Liver (tissue), 3 donors: ENCODE results near the gene IFNA10.
"Not testable (repeated sequence)": the region's sequence is repeated elsewhere in the genome, so short reads cannot be mapped to it uniquely, and the experiment has no call there.

Experiments
- TAF1 ChIP-seq: conservative IDR thresholded peaks from 2 replicates; pipeline ENCODE4 v1.6.1; 2016; ENCODE audit warnings: antibody characterized with exemption, mild to moderate bottlenecking
- TF ChIP-seq, protein P1 (sequence below): fragments of 150-350 bp; IDR thresholded peaks from 2 replicates; pipeline ENCODE4 v1.5.1; 2017; ENCODE audit warnings: improper control_type of control experiment, low read depth, low read length; ENCODE audit not compliant: missing input control
- donor health status: healthy.
- donor health status: healthy.

DNA sequence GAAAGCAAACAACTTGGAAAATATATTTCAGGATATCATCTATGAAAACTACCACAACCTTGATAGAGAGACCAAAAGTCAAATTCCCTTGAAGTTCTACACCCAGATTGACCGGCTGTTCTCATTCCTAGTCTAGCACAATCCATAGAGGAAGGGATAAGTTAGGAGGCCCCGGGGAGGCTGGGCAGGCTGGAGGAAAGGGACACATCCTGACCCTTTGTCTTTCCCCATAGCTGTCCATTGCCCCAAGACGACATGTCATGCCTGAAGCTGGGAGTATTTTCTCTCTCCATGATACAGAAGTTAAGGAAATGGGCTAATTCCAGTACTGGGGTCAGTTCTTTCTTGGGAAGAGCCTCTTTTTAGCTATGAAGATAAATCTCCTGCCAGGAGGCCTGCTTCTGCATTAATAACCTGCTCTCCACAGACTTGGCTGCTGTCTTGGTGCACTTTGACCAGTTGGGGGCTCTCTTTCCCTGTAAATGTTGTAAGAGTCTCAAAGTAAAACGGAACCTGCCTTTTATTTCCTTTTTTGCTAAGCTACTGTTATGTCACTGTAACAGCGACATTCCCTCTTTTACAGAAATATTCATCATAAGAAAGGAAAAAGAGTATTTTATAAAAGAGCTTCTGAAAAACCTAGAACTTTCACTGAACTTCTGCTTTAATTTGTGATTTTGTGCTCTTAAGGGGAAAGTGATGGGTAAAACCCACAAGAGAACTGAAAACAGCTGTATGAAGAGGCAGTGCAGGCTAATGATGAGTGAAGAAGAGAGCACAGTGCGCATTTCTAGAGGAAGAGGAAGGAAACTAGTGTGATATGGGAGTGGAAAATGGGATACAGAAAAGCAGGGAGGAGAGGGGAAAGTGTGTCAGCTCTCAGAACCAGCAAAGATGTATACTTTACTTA is 11.8 kb downstream of the IFNA10 start:
- not testable (repeated sequence) for TF ChIP-seq TAF1
- TF ChIP-seq, protein P1, sequence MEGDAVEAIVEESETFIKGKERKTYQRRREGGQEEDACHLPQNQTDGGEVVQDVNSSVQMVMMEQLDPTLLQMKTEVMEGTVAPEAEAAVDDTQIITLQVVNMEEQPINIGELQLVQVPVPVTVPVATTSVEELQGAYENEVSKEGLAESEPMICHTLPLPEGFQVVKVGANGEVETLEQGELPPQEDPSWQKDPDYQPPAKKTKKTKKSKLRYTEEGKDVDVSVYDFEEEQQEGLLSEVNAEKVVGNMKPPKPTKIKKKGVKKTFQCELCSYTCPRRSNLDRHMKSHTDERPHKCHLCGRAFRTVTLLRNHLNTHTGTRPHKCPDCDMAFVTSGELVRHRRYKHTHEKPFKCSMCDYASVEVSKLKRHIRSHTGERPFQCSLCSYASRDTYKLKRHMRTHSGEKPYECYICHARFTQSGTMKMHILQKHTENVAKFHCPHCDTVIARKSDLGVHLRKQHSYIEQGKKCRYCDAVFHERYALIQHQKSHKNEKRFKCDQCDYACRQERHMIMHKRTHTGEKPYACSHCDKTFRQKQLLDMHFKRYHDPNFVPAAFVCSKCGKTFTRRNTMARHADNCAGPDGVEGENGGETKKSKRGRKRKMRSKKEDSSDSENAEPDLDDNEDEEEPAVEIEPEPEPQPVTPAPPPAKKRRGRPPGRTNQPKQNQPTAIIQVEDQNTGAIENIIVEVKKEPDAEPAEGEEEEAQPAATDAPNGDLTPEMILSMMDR, result peak; percentile 25
